Breast epithelium (tissue), 4 donors: ENCODE data around the gene CMTM4. TPM values are rescaled to one million over a fixed set of nuclear protein-coding genes. Genes with fewer than 3 reads are reported as not detected.
"Not testable (repeated sequence)": the region's sequence is repeated elsewhere in the genome, so short reads cannot be mapped to it uniquely, and the experiment has no call there.

Experiments
- DNase-seq, 2 donors: peaks; one replicate each; pipeline ENCODE4 v3.0.0-alpha.2; 2019; ENCODE audit warnings: low spot score in 2 of 2
- H3K27ac ChIP-seq, 2 donors: fragments of 200-600 bp; sonication (generic) in 1 of 2; one replicate each; pipeline ENCODE4 v1.5.1; 2016 to 2019; ENCODE audit warnings: mild to moderate bottlenecking in 1 of 2
- H3K27me3 ChIP-seq, 2 donors: fragments of 200-600 bp; sonication (generic) in 1 of 2; one replicate each; pipeline versions ENCODE4 v1.5.1 to v1.6.0; 2017 to 2019; ENCODE audit warnings: control low read depth in 1 of 2, mild to moderate bottlenecking in 1 of 2
- H3K36me3 ChIP-seq: fragments of 200-600 bp; one replicate; pipeline ENCODE4 v1.5.1; 2019
- H3K4me1 ChIP-seq, 2 donors: fragments of 200-600 bp; sonication (generic); one replicate each; pipeline ENCODE4 v1.5.1; 2016 to 2019; ENCODE audit warnings: control low read depth in 1 of 2
- H3K4me3 ChIP-seq, 3 donors: fragments of 200-600 bp; sonication (generic); 1 replicate in 2 of 3; 2 replicates in 1 of 3; pipeline ENCODE4 v1.5.1; 2016 to 2019; ENCODE audit warnings: mild to moderate bottlenecking in 3 of 3, moderate library complexity in 2 of 3
- H3K9me3 ChIP-seq, 2 donors: fragments of 200-600 bp; sonication (generic) in 1 of 2; one replicate each; pipeline ENCODE4 v1.5.1; 2016 to 2019; ENCODE audit warnings: control low read depth in 1 of 2
- POLR2A ChIP-seq: fragments of 450-650 bp; IDR thresholded peaks from one replicate; pipeline ENCODE4 v1.6.1; 2016; ENCODE audit warnings: antibody characterized with exemption, mild to moderate bottlenecking, moderate library complexity
- POLR2AphosphoS5 ChIP-seq, 3 donors: sonication (generic); formaldehyde crosslinking; IDR thresholded peaks; one replicate each; pipeline ENCODE4 v1.6.1; 2017; ENCODE audit warnings: antibody characterized with exemption in 3 of 3
- intact Hi-C: fragments of 100-400 bp; cut with DNase I; formaldehyde crosslinking; loops from one replicate; pipeline ENCODE4 v1.15.1; 2023; ENCODE audit warnings: low total_unique reads
- total RNA-seq, 3 donors: library from RNA; depleted of rRNA; stranded (reverse); fragments of >200 nt; gene quantifications; one replicate each; pipeline ENCODE4 v1.1.0, GENCODE V29; 2016
- TF ChIP-seq, protein P1 (sequence below), 3 donors: fragments of 450-650 bp; IDR thresholded peaks; one replicate each; pipeline ENCODE4 v1.5.1; 2016 to 2017; ENCODE audit warnings: antibody characterized with exemption in 3 of 3, mild to moderate bottlenecking in 3 of 3, moderate library complexity in 3 of 3

The CMTM4 gene
- total RNA-seq, 3 donors from 2014 or later: 12.5 to 35.4 (median 33.7) TPM

DNA sequence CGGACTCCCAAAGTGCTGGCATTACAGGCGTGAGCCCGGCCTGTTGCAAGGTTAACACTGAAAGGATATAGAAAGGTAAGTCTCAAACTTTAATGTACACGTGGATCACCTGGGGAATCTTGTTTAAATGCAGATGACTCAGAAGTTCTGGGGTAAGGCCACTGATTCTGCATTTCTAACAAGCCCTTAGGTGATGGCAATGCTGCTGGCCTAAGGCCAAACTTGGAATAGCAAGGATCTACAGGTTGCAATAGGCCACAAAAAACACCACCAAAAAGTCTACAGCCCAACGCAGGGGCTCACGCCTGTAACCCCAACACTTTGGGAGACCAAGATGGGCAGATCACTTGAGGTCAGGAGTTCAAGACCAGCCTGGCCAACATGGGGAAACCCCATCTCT lies 4.2 kb downstream of the CMTM4 start:
- intact Hi-C loops: no loop called here
- DNase-seq: no peak
- H3K27me3 ChIP-seq: no peaks in the 10 kb centered on the region
- no peak overlapping the region for H3K27ac ChIP-seq
- H3K4me1 ChIP-seq: peaks cover 0 to 9% of the 10 kb centered on the region in 2 donors
- no peak for TF ChIP-seq POLR2AphosphoS5 (IDR thresholded peaks at IDR 0.05)
- TF ChIP-seq POLR2A: no peak
- no peaks in the 10 kb centered on the region for H3K36me3 ChIP-seq
- no peak overlapping the region for H3K4me3 ChIP-seq
- H3K9me3 ChIP-seq: no peaks in the 10 kb centered on the region

DNA sequence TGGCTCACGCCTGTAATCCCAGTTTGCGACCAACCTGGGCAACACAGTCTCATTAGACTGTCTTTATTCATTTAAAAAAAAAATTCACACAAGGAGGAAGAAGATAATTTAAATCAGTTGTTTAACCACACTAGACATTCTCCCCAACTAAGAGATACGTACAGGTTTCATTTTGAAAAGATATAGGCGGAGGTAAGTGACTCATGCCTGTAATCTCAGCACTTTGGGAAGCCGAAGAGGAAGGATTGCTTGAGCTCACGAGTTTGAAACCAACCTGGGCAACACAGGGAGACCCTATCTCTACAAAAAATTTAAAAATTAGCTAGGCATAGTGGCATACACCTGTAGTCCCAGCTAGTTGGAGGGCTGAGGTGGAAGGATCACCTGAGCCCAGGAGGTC lies 5.3 kb downstream of the CMTM4 start:
- Histone ChIP-seq H3K4me1 (peaks cover 0 to 9% of the 10 kb centered on the region in 2 donors), H3K27ac (no peak overlapping the region), H3K4me3 (no peak overlapping the region), H3K36me3 (no peaks in the 10 kb centered on the region), H3K27me3 (no peaks in the 10 kb centered on the region), H3K9me3 (no peaks in the 10 kb centered on the region)
- intact Hi-C loops: no loop called here
- no peak for DNase-seq
- TF ChIP-seq, protein P1, sequence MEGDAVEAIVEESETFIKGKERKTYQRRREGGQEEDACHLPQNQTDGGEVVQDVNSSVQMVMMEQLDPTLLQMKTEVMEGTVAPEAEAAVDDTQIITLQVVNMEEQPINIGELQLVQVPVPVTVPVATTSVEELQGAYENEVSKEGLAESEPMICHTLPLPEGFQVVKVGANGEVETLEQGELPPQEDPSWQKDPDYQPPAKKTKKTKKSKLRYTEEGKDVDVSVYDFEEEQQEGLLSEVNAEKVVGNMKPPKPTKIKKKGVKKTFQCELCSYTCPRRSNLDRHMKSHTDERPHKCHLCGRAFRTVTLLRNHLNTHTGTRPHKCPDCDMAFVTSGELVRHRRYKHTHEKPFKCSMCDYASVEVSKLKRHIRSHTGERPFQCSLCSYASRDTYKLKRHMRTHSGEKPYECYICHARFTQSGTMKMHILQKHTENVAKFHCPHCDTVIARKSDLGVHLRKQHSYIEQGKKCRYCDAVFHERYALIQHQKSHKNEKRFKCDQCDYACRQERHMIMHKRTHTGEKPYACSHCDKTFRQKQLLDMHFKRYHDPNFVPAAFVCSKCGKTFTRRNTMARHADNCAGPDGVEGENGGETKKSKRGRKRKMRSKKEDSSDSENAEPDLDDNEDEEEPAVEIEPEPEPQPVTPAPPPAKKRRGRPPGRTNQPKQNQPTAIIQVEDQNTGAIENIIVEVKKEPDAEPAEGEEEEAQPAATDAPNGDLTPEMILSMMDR (IDR thresholded peaks at IDR 0.05): no peak
- TF ChIP-seq POLR2A (no peak), POLR2AphosphoS5 (IDR thresholded peaks at IDR 0.05) (no peak)

DNA sequence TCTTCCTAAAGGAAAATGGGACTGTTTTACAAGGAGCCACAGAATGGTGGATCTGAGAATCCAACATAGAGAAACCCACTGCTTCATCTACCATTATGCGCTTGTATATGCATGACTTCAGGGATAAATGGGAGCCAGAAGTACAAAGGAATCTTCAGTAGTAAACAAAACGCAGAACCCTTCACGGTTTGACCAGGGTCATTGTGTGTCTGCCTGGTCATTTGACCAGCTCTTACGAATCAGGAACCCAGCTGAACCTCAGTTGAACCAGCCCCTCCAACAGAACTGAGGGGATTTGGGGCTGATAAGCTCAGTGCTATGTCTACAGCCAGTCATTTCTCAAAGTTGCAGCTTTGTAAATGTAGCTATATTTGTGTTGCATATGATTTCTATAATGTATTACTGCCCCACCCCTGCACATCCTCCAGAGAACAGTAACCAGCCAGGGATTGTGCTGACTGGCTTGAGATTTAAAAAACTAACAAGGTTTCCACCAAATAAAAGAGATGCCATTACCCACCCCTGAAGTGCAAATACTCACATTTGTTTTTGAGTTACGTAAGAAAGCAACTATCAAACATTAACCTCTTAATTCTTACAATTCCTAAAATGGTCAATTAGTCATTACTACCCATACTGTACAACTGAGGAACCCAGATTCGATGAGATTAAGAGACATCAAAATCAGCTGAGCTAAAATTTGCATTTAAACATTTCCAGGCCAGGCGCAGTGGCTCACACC lies 6.3 kb downstream of the CMTM4 start:
- H3K9me3 ChIP-seq: no peaks in the 10 kb centered on the region
- intact Hi-C loops: no loop called here
- no peaks in the 10 kb centered on the region for H3K27me3 ChIP-seq
- H3K36me3 ChIP-seq: no peaks in the 10 kb centered on the region
- no peak overlapping the region for H3K4me3 ChIP-seq
- DNase-seq: no peak
- no peak overlapping the region for H3K27ac ChIP-seq
- H3K4me1 ChIP-seq: peaks cover 0 to 7% of the 10 kb centered on the region in 2 donors
- TF ChIP-seq POLR2AphosphoS5 (IDR thresholded peaks at IDR 0.05) (no peak), POLR2A (no peak)
- TF ChIP-seq, protein P1 (IDR thresholded peaks at IDR 0.05): no peak

DNA sequence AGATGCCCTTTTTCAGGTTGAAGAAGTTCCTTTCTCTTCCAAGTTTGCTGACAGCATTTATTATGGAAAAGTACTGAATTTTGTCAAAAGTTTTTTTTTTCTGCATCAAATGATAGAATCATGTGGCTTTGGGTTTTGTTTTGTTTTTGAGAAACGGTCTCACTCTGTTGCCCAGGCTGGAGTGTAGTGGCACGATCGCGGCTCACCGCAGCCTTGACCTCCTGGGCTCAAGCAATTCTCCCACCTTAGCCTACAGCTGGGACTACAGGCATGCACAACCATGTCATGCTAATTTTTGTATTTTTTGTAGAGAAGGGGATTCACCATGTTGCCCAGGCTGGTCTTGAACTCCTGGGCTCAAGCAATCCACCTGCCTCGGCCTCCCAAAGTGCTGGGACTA lies 7.3 kb downstream of the CMTM4 start:
- Histone ChIP-seq H3K27me3 (no peaks in the 10 kb centered on the region), H3K27ac (no peak overlapping the region), H3K9me3 (no peaks in the 10 kb centered on the region), H3K4me3 (no peak overlapping the region), H3K4me1 (no peaks in the 10 kb centered on the region), H3K36me3 (no peaks in the 10 kb centered on the region)
- DNase-seq: no peak
- TF ChIP-seq, protein P1 (IDR thresholded peaks at IDR 0.05): no peak
- TF ChIP-seq POLR2A (no peak), POLR2AphosphoS5 (IDR thresholded peaks at IDR 0.05) (no peak)
- intact Hi-C loops: loop anchor here (2.0 kb wide), 1 partner anchor 50 kb away; no protein-coding TSS in a partner anchor

DNA sequence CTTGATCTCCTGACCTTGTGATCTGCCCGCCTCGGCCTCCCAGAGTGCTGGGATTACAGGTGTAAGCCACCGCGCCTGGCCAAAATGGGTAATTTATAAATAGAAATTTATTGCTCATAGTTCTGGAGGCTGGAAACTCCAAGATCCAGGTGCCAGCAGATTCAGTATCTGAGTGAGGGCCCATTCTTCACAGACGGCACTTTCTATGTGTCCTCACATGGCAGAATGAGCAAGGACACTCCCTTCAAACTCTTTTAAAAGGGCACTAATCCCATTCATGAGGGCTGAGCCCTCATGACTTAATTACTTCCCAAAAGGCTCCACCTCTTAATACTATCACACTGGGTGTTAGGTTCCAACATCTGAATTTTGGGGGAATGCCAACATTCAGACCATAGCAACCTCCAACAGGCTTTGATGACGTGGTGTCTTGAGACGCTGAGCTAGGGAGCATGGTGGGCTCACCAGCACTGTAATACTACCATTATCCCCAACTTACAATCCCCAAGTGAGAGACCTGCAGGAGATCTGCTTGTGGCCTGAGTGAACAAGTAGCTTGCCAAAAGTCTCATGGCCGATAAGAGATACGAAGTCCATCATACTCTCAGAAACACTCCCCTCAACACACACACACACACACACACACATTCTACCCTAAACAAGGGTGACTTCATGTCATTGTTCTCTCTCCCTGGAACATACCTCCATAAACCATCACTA lies 8.5 kb downstream of the CMTM4 start:
- intact Hi-C loops: loop anchor here (2.0 kb wide), 1 partner anchor 51 kb away; no protein-coding TSS in a partner anchor
- no peak for DNase-seq

DNA sequence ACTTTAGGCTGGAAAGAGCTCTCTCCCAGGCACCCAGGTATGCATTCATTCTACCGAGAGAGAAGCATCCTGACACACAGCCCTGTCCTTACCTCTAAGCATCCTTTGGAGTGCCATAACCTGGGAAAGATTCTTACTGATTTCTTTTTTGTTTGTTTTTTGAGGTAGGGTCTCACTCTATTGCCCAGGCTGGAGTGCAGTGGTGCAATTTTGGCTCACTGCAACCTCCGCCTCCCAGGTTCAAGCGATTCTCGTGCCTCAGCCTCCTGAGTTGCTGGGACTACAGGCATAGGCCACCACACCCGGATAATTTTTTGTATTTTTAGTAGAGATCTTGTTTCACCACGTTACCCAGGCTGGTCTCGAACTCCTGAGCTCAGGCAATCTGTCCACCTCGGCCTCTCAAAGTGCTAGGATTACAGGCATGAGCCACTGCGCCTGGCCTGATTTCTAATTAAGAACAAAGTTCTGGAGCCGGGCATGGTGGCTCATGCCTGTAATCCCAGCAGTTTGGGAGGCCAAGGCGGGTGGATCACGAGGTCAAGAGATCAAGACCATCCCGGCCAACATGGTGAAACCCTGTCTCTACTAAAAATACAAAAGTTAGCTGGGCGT lies 10.9 kb downstream of the CMTM4 start:
- intact Hi-C loops, H3K4me3 ChIP-seq, H3K36me3 ChIP-seq, H3K4me1 ChIP-seq, H3K27ac ChIP-seq, H3K27me3 ChIP-seq, DNase-seq, H3K9me3 ChIP-seq: not testable (repeated sequence)

More for the DNA sequence above, 8.5 kb downstream of the CMTM4 start:
- TF ChIP-seq, protein P1 (IDR thresholded peaks at IDR 0.05): no peak
- TF ChIP-seq POLR2A (no peak), POLR2AphosphoS5 (IDR thresholded peaks at IDR 0.05) (no peak)
- Histone ChIP-seq H3K9me3 (no peaks in the 10 kb centered on the region), H3K4me1 (no peaks in the 10 kb centered on the region), H3K27ac (no peak overlapping the region), H3K4me3 (no peak overlapping the region), H3K36me3 (no peaks in the 10 kb centered on the region), H3K27me3 (no peaks in the 10 kb centered on the region)
